GM18951 (cell line): ENCODE data around the gene MIA2.
"Not testable (repeated sequence)": the region's sequence is repeated elsewhere in the genome, so short reads cannot be mapped to it uniquely, and the experiment has no call there.

Experiments
- POLR2A ChIP-seq: IDR thresholded peaks from 4 replicates; pipeline ENCODE4 v1.6.1; 2011; ENCODE audit warnings: mild to moderate bottlenecking; ENCODE audit not compliant: insufficient read length, insufficient read depth; ENCODE audit errors: extremely low read depth
- in situ Hi-C: fragments of 300-500 bp; cut with MboI; formaldehyde crosslinking; loops from one replicate; pipeline ENCODE4 v1.12.0; 2022; ENCODE audit warnings: low sequenced_read_pairs, mixed read lengths, inconsistent platforms; ENCODE audit not compliant: unreplicated experiment

MIA2 gene

GRCh38 chr14:39360316-39360715, 126.6 kb downstream of the MIA2 start:
- in situ Hi-C loops = no loop called here

GRCh38 chr14:39361556-39361955, 127.8 kb downstream of the MIA2 start:
- in situ Hi-C loops = not testable (repeated sequence)

More at GRCh38 chr14:39360316-39360715, 126.6 kb downstream of the MIA2 start:
- no peak for TF ChIP-seq POLR2A

- no peak for TF ChIP-seq POLR2A
- in situ Hi-C loops = no loop called here
These were observed 130.8 kb downstream of the MIA2 start for GRCh38 chr14:39364509-39364908.

- TF ChIP-seq POLR2A = no peak
- in situ Hi-C loops = no loop called here
These were observed 131.6 kb downstream of the MIA2 start for GRCh38 chr14:39365354-39365753.

- in situ Hi-C loops = no loop called here
- TF ChIP-seq POLR2A = no peak
These were observed 133.0 kb downstream of the MIA2 start for GRCh38 chr14:39366460-39367386.

GRCh38 chr14:39367387-39367751, 133.7 kb downstream of the MIA2 start:
- in situ Hi-C loops = no loop called here
- no peak for TF ChIP-seq POLR2A

GRCh38 chr14:39368261-39368959, 134.7 kb downstream of the MIA2 start:
- in situ Hi-C loops = no loop called here
- no peak for TF ChIP-seq POLR2A

GRCh38 chr14:39369029-39369428, 135.3 kb downstream of the MIA2 start:
- no peak for TF ChIP-seq POLR2A
- in situ Hi-C loops = no loop called here

- no peak for TF ChIP-seq POLR2A
- in situ Hi-C loops = no loop called here
These were observed 136.7 kb downstream of the MIA2 start for GRCh38 chr14:39370415-39370814.

GRCh38 chr14:39372656-39373055, 138.9 kb downstream of the MIA2 start:
- TF ChIP-seq POLR2A = no peak
- in situ Hi-C loops = no loop called here

GRCh38 chr14:39374851-39375250, 141.1 kb downstream of the MIA2 start:
- in situ Hi-C loops = no loop called here
- no peak for TF ChIP-seq POLR2A

GRCh38 chr14:39376667-39377403, 143.1 kb downstream of the MIA2 start:
- in situ Hi-C loops = no loop called here

GRCh38 chr14:39381366-39381765, 147.7 kb downstream of the MIA2 start:
- TF ChIP-seq POLR2A = no peak
- in situ Hi-C loops = no loop called here

More at GRCh38 chr14:39376667-39377403, 143.1 kb downstream of the MIA2 start:
- no peak for TF ChIP-seq POLR2A
